GM12878 (cell line): ENCODE results near the gene QPCT. TPM values are rescaled to one million over a fixed set of nuclear protein-coding genes. Genes with fewer than 3 reads are reported as not detected.

Experiments used
- ATF2 ChIP-seq: IDR thresholded peaks from 2 replicates; pipeline ENCODE4 v1.6.1; 2012; ENCODE audit warnings: low read length, inconsistent platforms
- BACH1 ChIP-seq: fragments of 450-650 bp; IDR thresholded peaks from 2 replicates; pipeline ENCODE4 v1.6.1; 2017; ENCODE audit warnings: mild to moderate bottlenecking, borderline replicate concordance
- BCL11A ChIP-seq: IDR thresholded peaks from 2 replicates; pipeline ENCODE4 v1.6.1; 2011; ENCODE audit warnings: low read depth, low read length
- BCL3 ChIP-seq: IDR thresholded peaks from 2 replicates; pipeline ENCODE4 v1.6.1; 2011; ENCODE audit warnings: borderline replicate concordance, low read depth, mild to moderate bottlenecking, moderate library complexity, low read length; ENCODE audit not compliant: insufficient read depth, poor library complexity, severe bottlenecking
- CEBPZ ChIP-seq: fragments of 150-350 bp; IDR thresholded peaks from 2 replicates; pipeline ENCODE4 v1.6.1; 2016; ENCODE audit warnings: low read depth, low read length
- CHD2 ChIP-seq: IDR thresholded peaks from 2 replicates; pipeline ENCODE4 v1.6.1; 2011; ENCODE audit warnings: low read depth, low read length, improper control_type of control experiment, borderline replicate concordance
- CTCF ChIP-seq, 3 experiments: IDR thresholded peaks in 2 of 3; conservative IDR thresholded peaks in 1 of 3; 2 replicates each; pipeline ENCODE4 v1.5.1; 2011; ENCODE audit warnings: low read depth in 3 of 3, low read length in 3 of 3, mild to moderate bottlenecking in 3 of 3, control low read depth in 2 of 3, moderate library complexity in 2 of 3, inconsistent platforms in 1 of 3, mixed read lengths in 1 of 3; ENCODE audit not compliant: control insufficient read depth in 2 of 3, insufficient read depth in 1 of 3; ENCODE audit errors: extremely low read depth in 1 of 3
- DPF2 ChIP-seq: fragments of 450-650 bp; IDR thresholded peaks from 2 replicates; pipeline ENCODE4 v1.6.1; 2017; ENCODE audit warnings: mild to moderate bottlenecking
- FOXK2 ChIP-seq: fragments of 450-650 bp; IDR thresholded peaks from 2 replicates; pipeline ENCODE4 v1.6.1; 2017; ENCODE audit warnings: mild to moderate bottlenecking, moderate library complexity
- MEF2A ChIP-seq: IDR thresholded peaks from 2 replicates; pipeline ENCODE4 v1.6.1; 2011; ENCODE audit warnings: low read depth, mild to moderate bottlenecking, low read length, moderate library complexity; ENCODE audit not compliant: insufficient read depth
- MEF2B ChIP-seq: fragments of 450-650 bp; IDR thresholded peaks from 2 replicates; pipeline ENCODE4 v1.6.1; 2018; ENCODE audit warnings: mild to moderate bottlenecking, moderate library complexity; ENCODE audit not compliant: partially characterized antibody, poor library complexity, severe bottlenecking
- MYC ChIP-seq: IDR thresholded peaks from 2 replicates; pipeline ENCODE4 v1.6.1; 2011; ENCODE audit warnings: mild to moderate bottlenecking, low read length, moderate library complexity, inconsistent platforms; ENCODE audit not compliant: insufficient read depth, insufficient replicate concordance, insufficient read length, severe bottlenecking
- PKNOX1 ChIP-seq: fragments of 450-650 bp; IDR thresholded peaks from 2 replicates; pipeline ENCODE4 v1.6.1; 2016; ENCODE audit warnings: mild to moderate bottlenecking
- PML ChIP-seq: IDR thresholded peaks from 2 replicates; pipeline ENCODE4 v1.6.1; 2012; ENCODE audit warnings: low read length, inconsistent platforms
- SIN3A ChIP-seq: IDR thresholded peaks from 2 replicates; pipeline ENCODE4 v1.6.1; 2012; ENCODE audit warnings: low read depth, low read length, improper control_type of control experiment
- SMARCA5 ChIP-seq: fragments of 450-650 bp; IDR thresholded peaks from 2 replicates; pipeline ENCODE4 v1.6.1; 2017; ENCODE audit warnings: mild to moderate bottlenecking
- STAT3 ChIP-seq: IDR thresholded peaks from 2 replicates; pipeline ENCODE4 v1.6.1; 2011; ENCODE audit warnings: low read depth, low read length, improper control_type of control experiment
- SUZ12 ChIP-seq: fragments of 200-600 bp; sonication (generic); IDR thresholded peaks from one replicate; pipeline ENCODE4 v1.6.1; 2018; ENCODE audit warnings: antibody characterized with exemption, mild to moderate bottlenecking; ENCODE audit not compliant: unreplicated experiment
- TAF1 ChIP-seq: IDR thresholded peaks from 2 replicates; pipeline ENCODE4 v1.6.1; 2011; ENCODE audit warnings: mild to moderate bottlenecking, low read depth, low read length, borderline replicate concordance
- YBX1 ChIP-seq: fragments of 450-650 bp; IDR thresholded peaks from 2 replicates; pipeline ENCODE4 v1.6.1; 2016; ENCODE audit warnings: antibody characterized with exemption
- polyA plus RNA-seq, 11 experiments: library from polyadenylated mRNA; depleted of rRNA in 4 of 11; unstranded in 6 of 11; stranded (reverse) in 5 of 11; fragments of >200 nt; fragmentation: Nextera tagmentation in 4 of 11; fragmentation: Illumina TruSeq in 1 of 11; extraction: Ambion mirVana in 4 of 11; extraction: Trizol in 1 of 11; gene quantifications; 1 replicate in 1 of 11; 2 replicates in 10 of 11; pipeline versions ENCODE4 v1.2.1 to v1.2.3, GENCODE V29; 2011 to 2016; ENCODE audit warnings: inconsistent platforms in 2 of 11, missing spikeins in 2 of 11, low read depth in 1 of 11
- total RNA-seq, 4 experiments: library from RNA; depleted of rRNA in 3 of 4; stranded (reverse); fragments of >200 nt in 3 of 4; fragmentation: Illumina TruSeq in 1 of 4; extraction: Trizol in 1 of 4; gene quantifications; 2 replicates each; pipeline versions ENCODE4 v1.2.1 to v1.2.3, GENCODE V29; 2013 to 2021

The QPCT gene
- total and polyA plus RNA-seq, 10 of the 15 experiments (the other 5 are each of a cell fraction or from before 2014, with no cell fraction given), result 0.14 to 0.86 (median 0.18) TPM; not detected in 1

- TF ChIP-seq CTCF (IDR thresholded peaks at IDR 0.05 in 2 of 3, conservative IDR thresholded peaks at IDR 0.05 in 1 of 3; ENCODE audit: control insufficient read depth in 2 of 3, extremely low read depth in 1 of 3, insufficient read depth in 1 of 3, low read depth in 3 of 3, low read length in 3 of 3) (no peak), ATF2 (peak; percentile 47), MYC (no peak), CEBPZ (no peak), BCL3 (peak; percentile 11), MEF2A (no peak), DPF2 (peak; percentile 53; the same call in 1 of the 2 replicates), BCL11A (peak; percentile 88), SUZ12 (no peak), FOXK2 (no peak), TAF1 (no peak), BACH1 (no peak), PML (no peak), PKNOX1 (no peak), CHD2 (no peak), YBX1 (no peak), MEF2B (peak; percentile 29), SIN3A (no peak), SMARCA5 (no peak), STAT3 (no peak)
Observed at GRCh38 chr2:37394263-37394662, 49.8 kb downstream of the QPCT start (continued).
